Stimulated activated CD8-positive, alpha-beta memory T cell treated with anti-CD3 and anti-CD28 coated beads, Interleukin-12 subunit alpha, Interleukin-12 subunit beta, amount 100 ng/mL, for 1 hour (primary cell): ENCODE results near the gene BNC2.
"Not testable (repeated sequence)": the region's sequence is repeated elsewhere in the genome, so short reads cannot be mapped to it uniquely, and the experiment has no call there.

Experiments
- DNase-seq: peaks from one replicate; pipeline ENCODE4 v3.0.0-alpha.2; 2020; ENCODE audit warnings: low read depth

Gene BNC2

DNA sequence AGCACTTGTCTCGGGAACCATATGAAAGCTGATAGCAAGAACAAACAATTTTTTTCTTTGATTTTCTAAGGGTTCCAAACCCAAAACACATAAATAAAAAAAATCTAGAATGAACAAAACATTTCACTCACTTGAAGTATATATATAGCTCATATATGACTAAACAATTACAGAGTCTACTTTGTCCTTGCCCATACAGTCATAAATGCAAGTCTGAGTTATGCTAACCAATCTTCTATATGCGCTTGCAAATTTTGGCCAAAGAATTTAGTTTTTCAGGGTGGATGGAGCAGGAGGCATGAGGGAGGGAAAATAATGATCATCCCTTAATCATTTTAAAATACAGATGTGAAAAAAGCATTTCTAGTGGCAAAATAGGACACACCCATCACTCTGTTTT is 370.1 kb downstream of the BNC2 start:
- DNase-seq = no peak

DNA sequence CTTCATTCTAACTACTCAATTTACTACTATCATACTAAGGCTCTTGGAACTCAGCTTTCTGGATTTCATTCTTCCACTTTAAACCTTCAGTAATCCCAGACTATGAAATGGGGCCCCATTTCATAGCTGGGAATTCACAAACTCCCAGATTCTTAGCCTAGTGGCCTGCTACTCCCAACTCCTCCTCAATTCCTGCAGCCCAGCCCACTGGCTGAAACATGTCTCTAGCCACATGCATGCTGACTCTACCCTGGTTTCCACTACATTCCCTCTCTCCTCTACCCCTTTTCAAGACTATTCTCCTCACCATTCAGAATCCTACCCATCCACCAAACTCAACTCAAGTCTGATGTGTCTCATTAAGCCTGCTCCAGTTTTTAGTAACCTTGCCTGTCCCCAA is 370.6 kb downstream of the BNC2 start:
- no peak for DNase-seq

DNA sequence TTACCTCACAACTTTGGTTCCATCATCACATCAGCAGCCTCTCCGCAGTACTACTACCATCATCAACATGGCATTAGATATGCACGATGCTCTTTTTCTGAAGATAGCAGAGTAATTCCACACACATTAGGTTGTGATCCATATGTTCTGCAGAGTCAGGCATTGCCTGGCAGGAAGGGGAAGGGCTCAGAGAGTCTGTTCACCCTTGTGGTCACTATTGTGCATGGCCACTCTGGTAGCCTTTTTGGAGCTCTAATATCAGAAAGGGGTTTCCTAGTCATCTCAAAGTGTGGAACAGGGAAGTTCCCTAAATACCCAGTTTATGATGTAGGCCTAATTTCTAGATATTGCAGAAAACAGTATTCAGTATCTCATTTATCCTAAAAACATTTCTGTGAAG is 373.6 kb downstream of the BNC2 start:
- no peak for DNase-seq

DNA sequence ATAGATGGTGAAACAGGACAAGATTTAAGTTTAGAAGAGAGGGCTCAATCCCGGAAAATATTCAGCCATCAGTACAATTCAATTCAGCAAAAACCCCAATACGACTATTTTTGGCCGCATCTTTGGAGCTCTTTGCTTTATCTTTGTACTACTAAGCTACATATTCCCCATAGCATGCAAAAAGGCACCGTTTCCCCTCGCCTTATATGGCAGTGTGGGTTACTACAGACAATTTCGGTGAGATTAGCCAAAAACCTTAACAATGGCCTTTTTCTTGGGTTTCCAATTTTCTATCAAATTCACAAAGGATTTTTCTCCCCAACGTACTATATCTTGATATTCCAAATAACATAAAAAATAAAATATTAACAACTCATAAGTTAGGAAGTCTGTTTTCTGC is 382.6 kb downstream of the BNC2 start:
- DNase-seq = no peak

DNA sequence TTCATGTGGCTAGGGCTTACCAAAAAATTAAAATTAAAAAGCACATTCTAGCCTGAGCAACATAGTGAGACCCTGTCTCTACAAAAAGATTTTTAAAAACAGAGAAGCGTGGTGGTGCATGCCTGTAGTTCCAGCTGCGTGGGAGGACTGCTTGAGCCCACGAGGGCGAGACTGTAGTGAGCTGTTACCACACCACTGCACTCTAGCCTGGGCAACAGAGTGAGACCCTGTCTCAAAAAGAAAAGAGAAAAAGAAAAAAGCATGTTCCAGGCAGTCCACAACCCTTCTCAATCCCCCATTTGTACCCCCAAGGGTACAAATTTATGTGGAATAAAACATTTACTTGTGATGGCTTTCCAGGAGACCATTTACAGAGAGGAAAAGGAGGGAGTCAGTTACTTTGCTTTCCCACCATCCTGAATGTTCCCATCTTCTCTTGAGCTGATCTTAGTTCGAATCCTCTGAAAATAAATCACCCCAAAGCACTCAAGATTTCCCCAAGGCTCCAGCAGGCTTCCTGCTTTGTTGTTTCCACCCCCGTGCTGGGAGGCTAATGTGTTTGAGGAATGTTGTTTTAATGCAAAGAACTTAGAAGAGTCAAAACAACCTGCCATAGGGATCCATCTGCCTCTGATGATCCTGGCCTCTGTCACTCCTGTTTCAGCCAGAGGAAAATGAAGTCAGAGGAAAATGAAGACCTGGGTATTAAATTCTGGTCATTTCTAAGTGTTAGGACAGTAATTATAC is 384.7 kb downstream of the BNC2 start:
- DNase-seq = no peak

DNA sequence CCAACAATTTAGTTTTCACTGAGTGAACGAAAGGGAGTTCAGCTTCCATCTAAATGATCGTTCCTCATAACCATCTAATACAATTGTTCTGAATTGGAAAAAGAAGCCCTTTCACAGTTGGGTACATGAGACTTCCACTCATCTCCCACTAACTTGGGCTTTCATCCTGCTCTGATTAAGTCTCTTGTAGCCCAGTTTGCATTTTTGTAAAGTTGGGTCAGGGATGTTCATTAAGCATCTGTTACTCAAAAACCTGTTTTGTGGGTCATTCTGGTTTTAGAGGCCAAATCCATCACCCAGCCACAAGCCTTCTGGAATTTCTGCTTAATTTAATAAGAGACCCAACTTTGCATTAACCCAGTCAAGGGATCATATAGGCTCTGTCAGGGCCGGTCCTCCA is 385.3 kb downstream of the BNC2 start:
- no peak for DNase-seq

DNA sequence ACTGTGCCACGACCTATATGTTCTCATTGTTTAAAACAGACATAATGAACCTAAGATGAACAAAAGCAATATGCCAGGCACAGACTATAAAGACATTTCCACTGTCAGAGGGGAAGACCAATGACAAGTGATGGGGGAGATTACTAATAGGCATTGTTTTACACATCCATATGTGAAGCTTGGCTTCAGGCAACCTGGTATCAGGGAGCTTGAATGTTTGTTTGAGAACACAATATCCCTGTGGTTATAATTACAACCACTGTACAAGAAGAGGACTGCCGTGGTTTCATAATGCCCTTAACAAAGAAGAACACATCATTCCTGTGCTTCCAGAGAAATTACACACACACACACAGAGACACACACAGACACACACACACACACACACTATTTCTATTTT is 385.7 kb downstream of the BNC2 start:
- no peak for DNase-seq

DNA sequence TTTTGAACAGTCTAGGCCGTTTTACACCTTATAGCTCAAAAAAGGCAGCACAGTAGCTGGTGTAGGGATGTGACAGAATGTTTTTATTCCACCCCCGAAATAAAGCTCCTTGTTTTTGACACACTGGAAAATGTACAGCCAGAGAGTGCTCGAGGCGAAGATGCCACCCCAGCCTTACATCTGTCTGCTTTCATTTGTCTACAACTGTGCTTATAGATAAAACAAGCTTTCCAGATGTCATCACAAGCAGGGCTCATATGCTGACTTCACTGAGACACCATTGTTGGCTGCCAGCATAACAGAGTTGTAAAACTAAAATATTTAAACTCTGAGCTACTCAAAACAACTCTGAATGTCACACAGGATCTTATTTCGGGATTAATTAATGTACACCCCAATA is 386.3 kb downstream of the BNC2 start:
- DNase-seq = no peak

DNA sequence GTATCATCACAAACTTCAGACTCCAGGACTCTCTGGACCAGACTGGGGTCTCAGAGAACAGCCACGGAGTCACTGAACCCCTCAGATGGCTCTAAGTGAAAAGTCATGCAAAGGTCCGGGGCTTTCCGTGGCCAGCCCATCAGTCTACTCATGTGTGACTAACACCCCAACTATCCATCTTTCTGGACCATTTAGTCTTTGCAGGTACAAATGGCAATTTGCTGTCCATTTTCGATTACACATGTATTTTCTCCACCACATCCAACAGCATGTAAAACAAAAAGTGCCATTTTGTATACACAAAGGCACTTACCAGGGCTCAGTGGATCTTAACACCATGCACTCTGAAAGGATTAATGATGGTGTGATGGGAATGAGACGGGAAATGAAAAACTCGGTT is 387.7 kb downstream of the BNC2 start:
- DNase-seq = no peak

DNA sequence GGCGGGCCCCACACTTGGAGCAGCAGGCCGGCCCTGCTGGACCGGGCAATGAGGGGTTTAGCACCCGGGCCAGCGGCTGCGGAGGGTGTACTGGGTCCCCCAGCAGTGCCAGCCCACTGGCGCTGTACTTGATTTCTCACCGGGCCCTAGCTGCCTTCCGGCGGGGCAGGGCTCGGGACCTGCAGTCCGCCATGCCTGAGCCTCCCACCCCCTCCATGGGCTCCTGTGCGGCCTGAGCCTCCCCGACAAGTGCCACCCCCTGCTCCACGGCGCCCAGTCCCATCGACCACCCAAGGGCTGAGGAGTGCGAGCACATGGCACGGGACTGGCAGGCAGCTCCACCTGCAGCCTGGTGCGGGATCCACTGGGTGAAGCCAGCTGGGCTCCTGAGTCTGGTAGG is 389.9 kb downstream of the BNC2 start:
- not testable (repeated sequence) for DNase-seq

DNA sequence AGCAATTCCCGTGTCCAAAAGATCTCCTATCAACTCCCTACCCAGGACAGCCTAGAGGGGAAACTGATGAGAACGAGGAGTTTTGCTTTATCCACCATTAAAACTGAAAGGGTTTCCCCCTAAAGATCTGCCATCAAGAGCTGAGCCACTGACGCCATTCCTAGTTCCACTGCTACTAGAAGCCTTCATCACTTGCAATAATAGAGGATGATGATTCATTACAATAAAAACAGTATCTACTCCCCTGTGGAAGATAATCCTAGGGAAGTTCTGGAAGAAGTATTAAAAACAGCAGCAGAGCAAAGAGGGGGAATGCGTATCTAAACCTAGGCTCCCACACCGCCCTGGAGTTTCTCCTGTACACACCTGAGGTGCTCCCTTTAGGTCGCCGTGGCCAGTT is 394.5 kb downstream of the BNC2 start:
- DNase-seq = no peak

DNA sequence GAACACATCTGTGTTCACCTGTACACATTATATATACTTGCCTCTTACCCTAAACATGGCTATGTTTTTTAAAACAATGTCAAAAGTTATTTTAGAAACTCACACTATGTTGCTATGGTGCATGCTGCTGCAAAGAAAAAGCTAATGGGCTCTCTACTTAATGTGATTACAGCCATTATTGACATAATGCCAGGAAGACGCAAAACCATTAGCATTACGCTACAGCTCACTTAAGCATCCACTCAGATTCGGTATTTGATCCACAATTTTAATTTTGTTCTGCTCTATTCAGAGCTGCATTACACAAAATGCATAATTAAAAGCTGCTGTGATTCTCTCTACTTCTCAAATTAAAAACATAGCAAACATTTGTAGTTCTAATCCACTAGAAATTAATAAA is 395.2 kb downstream of the BNC2 start:
- DNase-seq = no peak

DNA sequence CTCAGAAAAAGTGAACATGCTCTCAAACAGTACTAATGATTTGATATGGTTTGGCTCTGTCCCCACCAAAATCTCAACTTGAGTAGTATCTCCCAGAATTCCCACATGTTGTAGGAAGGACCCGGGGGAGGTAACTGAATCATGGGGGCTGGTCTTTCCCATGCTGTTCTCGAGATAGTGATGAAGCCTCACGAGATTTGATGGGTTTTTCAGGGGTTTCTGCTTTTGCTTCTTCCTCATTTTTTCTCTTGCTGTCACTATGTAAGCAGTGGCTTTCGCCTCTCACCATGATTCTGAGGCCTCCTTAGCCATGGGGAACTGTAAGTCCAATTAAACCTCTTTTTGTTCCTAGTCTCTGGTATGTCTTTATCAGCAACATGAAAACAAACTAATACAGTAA is 401.3 kb downstream of the BNC2 start:
- no peak for DNase-seq

DNA sequence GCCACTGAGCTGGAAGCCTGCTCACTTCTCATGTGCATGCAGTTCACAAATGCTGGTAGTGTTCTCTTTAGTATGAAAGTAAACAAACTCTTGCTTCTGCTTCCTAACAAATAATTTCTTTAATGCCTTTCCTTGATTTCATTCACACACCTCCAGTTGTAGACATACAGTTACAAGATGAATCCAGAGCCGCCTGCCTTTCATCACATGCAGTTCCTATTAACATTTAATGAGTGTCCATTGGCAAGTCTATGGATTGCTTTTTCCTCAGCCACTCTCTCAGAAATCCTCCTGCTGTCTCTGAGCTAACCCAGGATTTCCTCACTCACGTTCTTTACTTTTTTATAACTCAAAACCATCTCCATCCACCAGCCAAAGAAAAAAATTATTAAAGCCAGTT is 408.6 kb downstream of the BNC2 start:
- no peak for DNase-seq

DNA sequence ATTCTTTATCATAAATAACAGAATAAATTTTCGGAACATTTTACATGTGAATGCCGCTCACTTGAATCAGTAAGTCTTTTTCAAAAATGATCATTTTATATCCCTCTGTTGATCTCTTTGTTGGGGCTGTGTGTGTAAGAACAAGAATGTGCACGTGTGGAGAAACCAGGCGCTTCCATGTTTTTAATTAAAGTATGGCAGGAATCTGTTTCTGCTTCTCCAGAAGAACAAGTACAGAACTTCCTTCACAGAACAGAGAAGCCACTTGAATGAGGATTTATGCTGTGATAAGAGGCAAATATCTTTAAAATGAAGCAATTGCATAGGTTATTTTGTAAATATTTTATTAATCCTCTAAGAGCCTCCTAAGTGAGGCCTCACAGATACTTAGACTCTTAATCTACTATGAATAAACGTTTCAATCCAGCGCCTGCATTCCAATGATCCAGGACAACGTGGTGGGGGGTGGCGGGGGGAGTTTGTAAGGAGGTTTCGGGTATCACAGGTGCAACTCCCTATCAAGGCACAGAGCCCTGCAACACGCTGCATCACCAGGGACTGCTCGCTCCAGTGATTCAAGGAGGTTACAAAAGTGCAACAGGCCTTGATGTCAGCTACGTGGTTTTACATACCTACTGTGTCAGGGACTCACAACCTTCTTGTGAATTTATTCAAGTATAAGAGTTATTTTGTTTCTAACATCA is 409.2 kb downstream of the BNC2 start:
- DNase-seq = no peak

DNA sequence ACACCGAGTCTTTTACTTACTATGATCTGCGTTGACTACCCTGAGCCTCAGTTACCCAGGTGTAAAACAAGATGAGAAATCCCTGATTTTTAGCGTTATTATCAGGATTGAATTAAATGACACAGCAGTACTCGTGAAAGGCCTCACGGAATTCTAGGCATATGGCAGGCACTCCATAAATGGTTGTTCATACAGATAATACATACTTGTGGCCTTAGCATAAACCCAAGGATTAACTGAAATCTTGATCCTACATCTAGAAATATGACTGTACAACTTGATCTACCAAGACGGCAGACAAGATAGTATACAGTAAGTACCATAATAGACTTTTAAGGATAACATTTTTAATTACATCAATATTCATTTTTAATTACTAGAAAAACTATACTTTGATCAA is 409.8 kb downstream of the BNC2 start:
- no peak for DNase-seq

DNA sequence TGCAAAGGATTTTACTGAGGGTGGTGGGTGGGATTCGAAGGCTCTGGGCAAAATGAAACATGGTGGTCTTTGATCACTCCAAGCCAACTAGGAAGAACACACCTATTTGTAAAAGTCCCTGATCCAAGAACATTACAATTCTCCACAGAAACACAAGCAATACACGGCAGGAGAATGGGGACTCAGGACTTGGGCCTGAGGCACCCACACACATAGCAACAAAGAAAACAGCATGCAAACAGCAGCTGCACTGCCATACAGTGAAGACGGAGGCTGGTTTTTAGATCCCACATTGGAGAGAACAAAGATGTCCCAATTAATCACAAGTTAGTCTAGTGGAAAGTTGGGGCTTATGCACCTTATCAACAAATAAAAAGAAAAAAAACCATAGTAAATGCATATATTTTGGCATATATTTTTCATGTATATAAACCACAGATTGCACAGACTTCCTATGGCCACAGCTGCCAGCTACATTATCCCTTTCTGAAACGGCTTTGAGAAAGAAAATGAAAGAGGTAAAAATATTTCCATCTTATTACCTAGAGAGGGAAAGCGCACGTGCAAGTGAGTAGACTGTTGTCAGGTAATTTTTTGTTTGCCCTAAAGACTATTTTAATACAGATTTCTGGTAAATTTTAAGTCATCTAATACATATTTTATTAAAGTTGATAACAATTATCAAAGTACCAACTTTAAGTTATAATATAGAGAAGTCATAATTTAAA is 410.9 kb downstream of the BNC2 start:
- DNase-seq = no peak

DNA sequence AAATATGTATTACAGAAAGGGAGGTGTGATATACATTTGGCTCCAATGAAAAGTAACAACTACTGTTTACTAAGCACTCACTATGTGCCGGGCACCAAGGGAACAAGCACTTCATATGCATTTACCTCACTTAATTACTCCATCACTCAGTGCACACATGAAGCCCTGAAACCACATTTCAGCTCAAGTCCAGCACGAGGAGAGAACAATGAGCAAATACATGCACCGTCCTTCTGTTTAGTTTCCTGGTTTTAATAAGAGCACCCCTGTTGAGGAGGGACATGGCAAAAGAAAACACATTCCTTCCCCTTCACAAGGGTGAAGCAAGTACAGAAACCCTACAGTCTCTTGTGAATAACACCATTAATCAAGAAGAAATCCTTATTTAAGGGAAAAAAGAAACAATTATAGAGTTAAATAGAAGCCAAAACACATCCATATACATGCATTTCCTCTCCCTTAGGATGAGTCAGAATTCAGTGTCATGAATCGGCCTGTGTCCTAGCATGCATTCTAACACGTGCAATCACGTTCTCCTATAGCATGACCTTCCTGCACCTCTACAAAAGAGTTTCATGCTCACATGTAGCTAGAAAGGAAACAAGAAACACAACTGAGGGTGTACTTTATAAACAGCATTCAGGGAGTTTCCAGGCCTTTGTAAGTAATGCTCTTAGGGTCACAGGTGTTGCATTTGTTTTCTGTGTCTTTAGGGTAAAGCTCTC is 411.6 kb downstream of the BNC2 start:
- no peak for DNase-seq

DNA sequence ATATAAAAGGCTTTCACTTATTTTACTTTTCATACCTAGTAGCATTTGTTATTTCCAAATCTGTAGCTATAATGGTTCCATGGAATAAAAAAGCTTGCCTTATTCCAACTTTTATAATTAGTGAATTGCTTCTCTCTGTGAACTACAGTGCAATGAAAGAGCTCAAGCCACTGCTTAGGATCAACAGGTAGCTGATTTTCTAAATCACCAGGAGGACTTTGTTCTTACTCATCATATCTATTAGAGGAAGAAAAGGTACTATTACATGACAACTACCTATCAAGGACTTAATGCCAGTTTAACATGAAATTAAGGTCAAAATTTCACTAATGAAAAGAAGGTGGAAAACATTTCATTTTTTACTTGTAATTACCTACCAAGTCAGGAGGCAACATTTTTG is 414.6 kb downstream of the BNC2 start:
- no peak for DNase-seq

DNA sequence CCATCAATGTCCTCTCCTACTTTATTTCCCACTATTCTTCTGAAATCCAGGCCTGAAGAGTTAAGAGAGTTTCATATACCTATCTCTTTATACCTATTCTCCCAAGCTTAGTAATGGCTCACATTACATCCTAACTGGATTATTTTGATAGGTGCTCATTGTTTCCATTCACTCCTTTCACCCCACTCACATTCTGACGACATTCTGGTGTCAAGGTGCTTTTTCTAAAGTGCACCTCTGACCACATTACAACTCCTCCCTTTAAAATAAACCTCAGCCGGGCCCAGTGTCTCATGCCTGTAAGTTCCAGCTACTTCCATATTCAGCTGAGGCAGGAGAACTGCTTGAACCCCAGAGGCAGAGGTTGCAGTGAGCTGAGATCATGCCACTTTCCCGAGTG is 417.1 kb downstream of the BNC2 start:
- no peak for DNase-seq

DNA sequence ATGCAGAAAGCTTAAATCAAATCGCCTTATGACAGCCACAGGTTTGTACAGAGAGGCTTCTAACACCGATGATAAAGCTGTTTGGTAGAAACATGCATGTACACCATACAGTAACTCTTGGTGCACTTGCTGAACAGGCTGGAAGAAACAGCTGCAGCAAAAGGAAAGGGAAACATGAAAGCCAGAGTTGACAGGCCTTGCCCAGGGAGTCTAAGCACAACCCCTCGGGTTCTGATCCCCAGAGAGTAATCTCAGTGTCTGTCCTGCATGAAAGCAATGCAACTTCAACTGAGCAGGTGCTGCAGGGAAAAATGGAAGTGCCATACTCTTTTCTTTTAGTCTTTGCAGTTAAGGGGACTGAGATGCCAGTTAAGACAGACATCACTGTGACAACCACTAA is 419.9 kb downstream of the BNC2 start:
- DNase-seq = no peak

DNA sequence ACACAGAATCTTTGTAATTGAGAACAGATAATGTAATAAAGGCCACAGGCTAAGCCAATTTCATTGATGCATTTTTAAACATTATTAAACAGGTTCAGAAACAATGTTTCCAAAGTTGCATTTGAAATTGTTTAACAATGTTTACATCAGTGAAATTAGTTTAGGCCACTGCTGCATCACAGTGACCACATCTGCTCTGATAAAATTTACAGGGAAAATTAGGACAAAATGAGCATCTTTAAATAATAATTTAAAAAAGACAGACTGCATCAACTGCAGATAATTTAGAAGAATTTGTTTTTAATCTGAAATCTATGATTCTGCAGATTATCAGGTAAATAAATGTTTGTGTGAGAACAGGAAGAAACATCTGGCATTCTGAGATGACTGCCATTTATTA is 420.4 kb downstream of the BNC2 start:
- DNase-seq = no peak
